ENCODE results near the gene TRPC4. TPM values are rescaled to one million over a fixed set of nuclear protein-coding genes. Genes with fewer than 3 reads are reported as not detected.

The TRPC4 gene
- total RNA-seq, 1 experiment from 2014 or later = 8.0 TPM

GRCh38 chr13:37656247-37656940 is 213.2 kb downstream of the TRPC4 start:
- Mint-ChIP-seq H3K36me3 (no peaks in the 10 kb centered on the region), H3K4me1 (no peaks in the 10 kb centered on the region), H3K9me3 (no peaks in the 10 kb centered on the region), H3K27ac (no peak overlapping the region), H3K27me3 (ENCODE audit: low read depth) (no peaks in the 10 kb centered on the region), H3K4me3 (no peak overlapping the region)
- ATAC-seq (no peak), DNase-seq (ENCODE audit: low spot score) (no peak)
- ChIA-PET POLR2A (no interaction called here), CTCF (no interaction called here)
- no peak for TF ChIP-seq PRDM15 (CRISPR knock-in tag; IDR thresholded peaks at IDR 0.05)
- TF ChIP-seq NFATC4 (CRISPR knock-in tag; IDR thresholded peaks at IDR 0.05) = no peak
- TF ChIP-seq FOXP1 (CRISPR knock-in tag; IDR thresholded peaks at IDR 0.05; ENCODE audit: borderline replicate concordance) = no peak
- no peak for TF ChIP-seq ZNF219 (CRISPR knock-in tag; IDR thresholded peaks at IDR 0.05; ENCODE audit: borderline replicate concordance)
- TF ChIP-seq CREB1 (CRISPR knock-in tag; IDR thresholded peaks at IDR 0.05) = no peak
- no peak for TF ChIP-seq ZBTB43 (CRISPR knock-in tag; IDR thresholded peaks at IDR 0.05)
- TF ChIP-seq GTF2I (CRISPR knock-in tag; conservative IDR thresholded peaks at IDR 0.05) = no peak
- TF ChIP-seq MLX (CRISPR knock-in tag; IDR thresholded peaks at IDR 0.05) = no peak
- no peak for TF ChIP-seq PRRX2 (CRISPR knock-in tag; IDR thresholded peaks at IDR 0.05)
- no peak for TF ChIP-seq OVOL2 (CRISPR knock-in tag; IDR thresholded peaks at IDR 0.05; ENCODE audit: borderline replicate concordance)
- no peak for TF ChIP-seq PREB (CRISPR knock-in tag; IDR thresholded peaks at IDR 0.05; ENCODE audit: borderline replicate concordance)
- TF ChIP-seq ARID4B (CRISPR knock-in tag; IDR thresholded peaks at IDR 0.05; ENCODE audit: borderline replicate concordance) = no peak
- TF ChIP-seq ZNF317 (CRISPR knock-in tag; IDR thresholded peaks at IDR 0.05; ENCODE audit: borderline replicate concordance, low read depth) = no peak
- no peak for TF ChIP-seq GABPB1 (CRISPR knock-in tag; IDR thresholded peaks at IDR 0.05)
- no peak for TF ChIP-seq E2F1 (CRISPR knock-in tag; IDR thresholded peaks at IDR 0.05)
- TF ChIP-seq STAT6 (CRISPR knock-in tag; conservative IDR thresholded peaks at IDR 0.05; ENCODE audit: low read depth) = no peak
- TF ChIP-seq JAZF1 (CRISPR knock-in tag; IDR thresholded peaks at IDR 0.05) = no peak

Data from WTC11 (cell line).